Activated CD4-positive, alpha-beta T cell treated with anti-CD3 and anti-CD28 coated beads, Interleukin-2, amount 10 ng/mL, durations not matched to agents 7 days and 5 days (primary cell): ENCODE measurements around the gene MRPL44. TPM values are rescaled to one million over a fixed set of nuclear protein-coding genes. Genes with fewer than 3 reads are reported as not detected.
A peak's percentile ranks its signal among the peaks of the same experiment; 100 is the strongest.

Experiments used
- CTCF ChIA-PET: fragments of 350-600 bp; sonication (Branson Sonifier 250); formaldehyde crosslinking; loops from one replicate; lab custom pipeline; 2021; ENCODE audit warnings: antibody characterized with exemption; lab: Charles Lee
- POLR2A ChIA-PET: fragments of 350-600 bp; sonication (Branson Sonifier 250); formaldehyde crosslinking; loops from one replicate; lab custom pipeline; 2021; ENCODE audit warnings: antibody characterized with exemption; lab: Charles Lee
- DNase-seq: peaks from one replicate; pipeline ENCODE4 v3.0.0-alpha.2; 2020
- H3K27ac Mint-ChIP-seq: one replicate; pipeline ENCODE4 v1.8.0; 2021; ENCODE audit warnings: mild to moderate bottlenecking, moderate library complexity, mixed read lengths
- H3K27me3 Mint-ChIP-seq: one replicate; pipeline ENCODE4 v1.8.0; 2021; ENCODE audit warnings: mixed read lengths
- H3K36me3 Mint-ChIP-seq: one replicate; pipeline ENCODE4 v1.8.0; 2021; ENCODE audit warnings: low read depth, mixed read lengths
- H3K4me1 Mint-ChIP-seq: one replicate; pipeline ENCODE4 v1.8.0; 2021; ENCODE audit warnings: mixed read lengths
- H3K4me3 Mint-ChIP-seq: one replicate; pipeline ENCODE4 v1.8.0; 2021; ENCODE audit warnings: mild to moderate bottlenecking, moderate library complexity, mixed read lengths
- H3K9me3 Mint-ChIP-seq: one replicate; pipeline ENCODE4 v1.8.0; 2021; ENCODE audit warnings: mixed read lengths
- total RNA-seq, 2 experiments: library from RNA; stranded (reverse); gene quantifications; one replicate each; pipeline ENCODE4 v1.2.3, GENCODE V29; 2021

Gene MRPL44
- 10 to 100 TPM; 29.6 to 32.1 TPM for total RNA-seq

DNA sequence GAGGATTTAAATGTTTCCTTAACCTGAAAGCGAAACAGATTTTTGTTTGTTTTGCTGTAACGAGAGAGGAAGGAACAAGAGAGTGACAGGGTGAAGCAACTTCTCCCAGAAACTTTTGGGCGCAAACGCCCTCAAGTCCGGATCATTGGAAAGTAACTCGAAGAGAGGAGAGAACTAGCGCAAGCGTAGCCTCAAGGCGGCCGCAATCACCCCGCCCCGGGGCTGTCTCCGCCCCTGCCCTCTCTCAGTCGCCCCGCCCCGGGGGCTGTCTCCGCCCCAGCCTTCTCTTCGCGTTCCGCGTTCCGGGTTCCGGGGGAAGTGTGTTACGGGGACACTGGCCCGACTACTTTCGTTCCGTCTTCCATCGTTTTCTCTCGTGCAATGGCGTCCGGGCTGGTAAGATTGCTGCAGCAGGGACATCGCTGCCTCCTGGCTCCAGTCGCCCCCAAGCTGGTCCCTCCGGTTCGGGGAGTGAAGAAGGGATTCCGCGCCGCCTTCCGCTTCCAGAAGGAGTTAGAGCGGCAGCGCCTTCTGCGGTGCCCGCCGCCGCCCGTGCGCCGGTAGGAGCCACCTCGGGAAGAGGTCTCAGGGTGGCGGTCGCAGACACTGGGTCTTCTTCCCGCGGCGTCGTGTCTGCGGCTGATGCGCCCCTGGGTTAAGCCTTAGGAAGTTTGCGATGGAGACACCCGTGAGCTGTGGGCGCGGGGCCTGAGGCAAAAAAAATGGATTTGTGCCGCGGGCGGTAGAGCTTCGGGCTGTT, at the start of gene MRPL44:
Gene MRPL44 (plus strand): TSS at position 372 of the 760 bp plus-strand sequence. CDS start 10 bp downstream, at position 382.
- H3K36me3 Mint-ChIP-seq, result peaks cover 33% of the 10 kb centered on the region
- peak within 1 kb of the TSS; percentile 89 for H3K27ac Mint-ChIP-seq
- ChIA-PET CTCF (interaction anchor here (1.1 to 1.5 kb wide), 3 partner anchors 13 to 230 kb away, joined by 3 to 6 read pairs (median 3); no protein-coding TSS in a partner anchor), POLR2A (no interaction called here)
- H3K4me3 Mint-ChIP-seq, result peak within 1 kb of the TSS; percentile 91
- no peaks in the 10 kb centered on the region for H3K9me3 Mint-ChIP-seq
- no peaks in the 10 kb centered on the region for H3K27me3 Mint-ChIP-seq
- DNase-seq, result peak; percentile 95
- H3K4me1 Mint-ChIP-seq, result peaks cover 64% of the 10 kb centered on the region

DNA sequence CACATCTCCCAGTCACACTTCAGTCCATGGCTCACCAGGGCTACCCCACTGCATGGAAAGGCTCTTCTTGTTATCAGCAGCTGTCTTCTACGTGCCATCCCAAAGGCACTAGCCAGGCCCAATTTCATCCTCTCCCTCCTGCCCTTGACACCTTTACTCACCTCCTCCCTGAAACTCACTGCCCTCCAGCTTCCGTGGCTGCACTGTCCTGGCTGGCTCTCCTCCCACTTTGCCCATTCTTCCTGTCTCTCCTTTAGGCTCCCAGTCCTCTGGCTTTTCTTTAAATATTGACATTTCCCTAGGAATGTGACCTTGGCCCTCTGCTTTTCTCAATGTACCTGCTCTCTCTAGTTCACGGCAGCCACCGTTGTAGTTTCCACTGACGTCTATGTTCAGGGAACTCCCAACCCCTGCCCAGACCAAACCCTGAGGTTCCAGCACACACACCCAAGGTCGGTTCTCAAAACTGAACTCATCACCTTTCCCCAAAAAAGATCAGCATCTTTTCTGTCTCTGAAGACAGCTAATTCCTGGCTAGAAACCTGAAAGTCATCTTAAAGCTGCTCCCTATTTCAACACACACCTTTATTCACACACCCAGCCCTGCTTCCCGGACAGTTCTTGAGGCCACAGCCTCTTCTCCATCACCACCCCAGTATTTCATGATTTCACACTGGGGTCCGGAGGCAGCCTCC, 48.8 kb upstream of the MRPL44 start:
- Mint-ChIP-seq H3K27ac (peak overlapping the region; percentile 59), H3K9me3 (no peaks in the 10 kb centered on the region), H3K36me3 (peaks cover 20% of the 10 kb centered on the region), H3K27me3 (no peaks in the 10 kb centered on the region), H3K4me1 (peaks cover 12% of the 10 kb centered on the region), H3K4me3 (no peak overlapping the region)
- DNase-seq, result no peak
- ChIA-PET CTCF (interaction anchor here (0.7 to 2.2 kb wide), 5 partner anchors 12 to 677 kb away, joined by 3 to 8 read pairs (median 3); no protein-coding TSS in a partner anchor), POLR2A (interaction anchor here (0.6 kb wide), 1 partner anchor 23 kb away, joined by 5 read pairs; no protein-coding TSS in a partner anchor)

DNA sequence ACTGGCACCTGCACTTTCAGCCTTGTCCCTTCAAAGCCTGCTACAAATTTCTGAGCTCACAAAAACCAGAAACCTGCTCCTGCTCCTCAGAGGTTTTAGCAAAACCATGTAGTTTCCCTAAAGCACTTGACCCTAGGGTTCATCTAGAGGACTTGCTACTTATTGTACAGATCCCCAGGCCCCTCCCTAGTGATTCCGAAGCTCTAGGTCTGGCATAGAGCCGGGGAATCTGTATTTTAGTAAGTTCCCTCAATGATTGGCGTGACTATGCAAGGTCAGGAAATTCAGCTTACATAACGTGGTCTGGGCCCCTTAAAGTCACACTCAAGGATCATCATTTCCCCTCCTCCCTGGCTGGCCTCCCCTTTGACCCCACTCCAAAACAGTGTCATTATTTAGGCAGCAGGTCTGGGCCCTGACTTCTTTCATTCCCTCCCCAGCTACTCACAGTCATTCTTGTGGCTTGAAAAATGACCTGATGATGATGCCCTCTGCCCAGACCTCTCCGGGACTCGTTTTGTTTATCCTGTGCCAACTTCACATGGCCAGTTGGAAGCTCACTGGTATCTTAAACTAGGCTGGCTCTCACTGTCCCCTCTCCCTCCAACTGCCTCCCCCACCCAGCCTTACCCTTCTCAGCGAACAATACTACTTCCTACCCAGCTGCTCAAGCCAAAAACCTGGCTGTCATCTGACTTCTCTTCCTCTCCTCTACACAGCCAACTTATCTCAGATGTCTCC, 48.1 kb upstream of the MRPL44 start:
- peaks cover 12% of the 10 kb centered on the region for H3K4me1 Mint-ChIP-seq
- H3K9me3 Mint-ChIP-seq, result no peaks in the 10 kb centered on the region
- H3K27ac Mint-ChIP-seq, result no peak overlapping the region
- no peak for DNase-seq
- H3K4me3 Mint-ChIP-seq, result no peak overlapping the region
- ChIA-PET POLR2A (interaction anchor here (0.6 kb wide), 1 partner anchor 23 kb away, joined by 5 read pairs; no protein-coding TSS in a partner anchor), CTCF (interaction anchor here (0.8 to 2.2 kb wide), 5 partner anchors 8 to 213 kb away, joined by 3 to 8 read pairs (median 3); no protein-coding TSS in a partner anchor)
- H3K36me3 Mint-ChIP-seq, result peaks cover 20% of the 10 kb centered on the region
- H3K27me3 Mint-ChIP-seq, result no peaks in the 10 kb centered on the region

DNA sequence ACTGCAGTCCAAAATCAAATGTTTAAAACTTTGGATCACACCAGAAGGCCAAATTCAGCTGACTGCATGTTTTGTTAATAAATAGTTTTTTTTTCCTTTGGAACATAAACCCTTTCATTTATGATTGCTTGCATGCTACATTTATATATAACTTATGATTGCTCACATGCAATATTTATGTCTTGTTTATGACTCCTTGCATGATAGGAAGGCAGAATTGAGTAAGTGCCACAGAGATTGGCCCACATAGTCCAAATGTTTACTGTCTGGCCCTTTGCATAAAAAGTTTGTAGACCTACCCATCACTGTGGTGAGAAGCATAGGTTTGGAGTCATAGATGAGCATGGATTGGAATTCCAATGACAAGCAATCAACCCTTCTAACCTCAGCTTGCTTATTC, 42.9 kb upstream of the MRPL44 start:
- CTCF ChIA-PET, result interaction anchor here (0.6 to 2.0 kb wide), 5 partner anchors 9 to 53 kb away, joined by 3 to 5 read pairs (median 4); no protein-coding TSS in a partner anchor

DNA sequence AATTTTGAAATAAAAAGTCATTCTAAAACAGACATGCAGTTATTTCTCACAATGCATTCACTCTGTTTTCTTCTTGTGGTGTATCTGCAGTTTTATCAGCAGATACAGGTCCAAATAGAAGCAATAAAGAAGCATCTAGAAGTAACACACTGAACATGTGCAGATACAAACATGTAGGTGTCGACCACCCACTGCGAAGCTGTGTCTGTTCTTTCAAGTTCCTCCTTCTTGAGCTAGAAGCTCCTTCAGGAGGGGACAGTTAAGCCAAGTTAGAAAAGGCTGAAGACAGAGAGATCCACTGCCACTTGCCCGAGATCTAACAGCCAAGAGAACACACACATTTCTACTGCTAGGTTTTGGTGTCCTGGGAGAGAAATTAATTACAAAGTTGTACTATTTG, 42.2 kb upstream of the MRPL44 start:
- H3K27ac Mint-ChIP-seq, result no peak overlapping the region
- POLR2A ChIA-PET, result no interaction called here
- no peak for DNase-seq
- H3K36me3 Mint-ChIP-seq, result peaks cover 48% of the 10 kb centered on the region
- peaks cover 10% of the 10 kb centered on the region for H3K4me1 Mint-ChIP-seq
- no peaks in the 10 kb centered on the region for H3K9me3 Mint-ChIP-seq
- H3K27me3 Mint-ChIP-seq, result no peaks in the 10 kb centered on the region
- CTCF ChIA-PET, result interaction anchor here (0.8 to 2.0 kb wide), 3 partner anchors 10 to 54 kb away, joined by 3 to 5 read pairs (median 4); no protein-coding TSS in a partner anchor
- H3K4me3 Mint-ChIP-seq, result no peak overlapping the region

More for the DNA sequence above, 42.9 kb upstream of the MRPL44 start:
- peaks cover 12% of the 10 kb centered on the region for H3K4me1 Mint-ChIP-seq
- no peaks in the 10 kb centered on the region for H3K9me3 Mint-ChIP-seq
- no peak for DNase-seq
- no peaks in the 10 kb centered on the region for H3K27me3 Mint-ChIP-seq
- POLR2A ChIA-PET, result no interaction called here
- H3K36me3 Mint-ChIP-seq, result peaks cover 41% of the 10 kb centered on the region
- H3K4me3 Mint-ChIP-seq, result no peak overlapping the region
- H3K27ac Mint-ChIP-seq, result no peak overlapping the region

DNA sequence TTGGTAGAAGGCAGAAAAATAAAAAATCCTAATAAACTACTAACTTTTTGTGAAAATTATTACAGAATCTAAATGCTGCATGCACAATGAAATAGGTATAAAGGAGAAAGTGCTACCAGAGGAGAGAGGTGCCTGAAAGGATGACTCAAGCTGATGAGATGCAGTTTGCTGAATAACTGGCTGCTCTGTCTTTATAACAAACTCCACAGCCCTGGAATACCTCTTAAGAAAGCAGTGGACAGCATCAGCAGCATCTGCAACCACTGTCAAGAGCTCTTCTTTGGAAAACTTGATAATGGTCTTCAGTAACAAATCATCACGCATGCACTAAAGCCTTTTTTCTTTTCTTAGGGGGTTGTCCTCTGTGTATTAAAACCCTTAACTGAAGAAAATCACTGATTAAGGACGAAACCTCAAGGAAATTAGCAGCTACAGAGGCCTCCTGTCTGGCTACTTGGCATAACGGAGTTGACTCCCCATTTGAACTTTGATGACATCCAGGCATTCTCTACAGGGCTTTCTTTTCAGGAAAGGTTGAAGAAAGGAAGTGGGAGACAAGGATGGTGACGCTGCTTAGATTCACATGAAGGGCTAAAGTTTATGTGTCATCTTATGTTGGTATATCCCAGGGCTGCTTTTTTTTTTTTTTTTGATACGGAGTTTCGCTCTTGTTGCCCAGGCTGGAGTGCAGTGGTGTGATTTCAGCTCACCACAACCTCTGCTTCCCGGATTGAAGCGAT, 40.9 kb upstream of the MRPL44 start:
- CTCF ChIA-PET, result interaction anchor here (0.7 to 1.1 kb wide), 2 partner anchors 8 to 17 kb away, joined by 3 read pairs; no protein-coding TSS in a partner anchor
- H3K27ac Mint-ChIP-seq, result no peak overlapping the region

DNA sequence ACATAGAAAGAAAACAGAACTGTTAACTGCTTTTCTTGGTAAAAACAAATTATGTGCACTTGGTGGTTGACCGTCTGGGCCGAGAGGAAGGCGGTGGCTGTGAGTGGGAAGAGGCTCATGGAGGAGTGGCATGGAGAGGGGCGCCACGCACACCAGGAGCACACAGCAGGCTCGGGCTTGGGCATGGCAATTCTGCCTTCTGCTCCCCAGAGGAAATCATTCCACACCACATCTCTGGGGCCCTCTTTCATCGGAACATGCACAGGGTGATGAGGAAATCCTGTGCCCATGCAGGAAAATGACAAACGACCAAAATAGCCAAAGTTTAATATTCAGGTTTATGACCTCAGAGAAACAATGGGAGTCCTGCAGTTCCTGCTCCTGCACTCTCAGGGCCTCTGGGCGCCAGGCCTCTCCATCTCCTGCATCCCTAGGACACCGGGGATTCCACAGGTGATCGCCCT, 38.6 kb upstream of the MRPL44 start:
- H3K9me3 Mint-ChIP-seq, result no peaks in the 10 kb centered on the region
- peaks cover 26% of the 10 kb centered on the region for H3K4me1 Mint-ChIP-seq
- H3K27ac Mint-ChIP-seq, result no peak overlapping the region
- H3K4me3 Mint-ChIP-seq, result no peak overlapping the region
- POLR2A ChIA-PET, result no interaction called here
- H3K27me3 Mint-ChIP-seq, result no peaks in the 10 kb centered on the region
- no peak for DNase-seq
- CTCF ChIA-PET, result no interaction called here
- peaks cover 56% of the 10 kb centered on the region for H3K36me3 Mint-ChIP-seq

More for the DNA sequence above, 40.9 kb upstream of the MRPL44 start:
- H3K27me3 Mint-ChIP-seq, result no peaks in the 10 kb centered on the region
- H3K4me3 Mint-ChIP-seq, result no peak overlapping the region
- POLR2A ChIA-PET, result no interaction called here
- H3K9me3 Mint-ChIP-seq, result no peaks in the 10 kb centered on the region
- DNase-seq, result no peak
- H3K4me1 Mint-ChIP-seq, result peaks cover 12% of the 10 kb centered on the region
- H3K36me3 Mint-ChIP-seq, result peaks cover 49% of the 10 kb centered on the region

DNA sequence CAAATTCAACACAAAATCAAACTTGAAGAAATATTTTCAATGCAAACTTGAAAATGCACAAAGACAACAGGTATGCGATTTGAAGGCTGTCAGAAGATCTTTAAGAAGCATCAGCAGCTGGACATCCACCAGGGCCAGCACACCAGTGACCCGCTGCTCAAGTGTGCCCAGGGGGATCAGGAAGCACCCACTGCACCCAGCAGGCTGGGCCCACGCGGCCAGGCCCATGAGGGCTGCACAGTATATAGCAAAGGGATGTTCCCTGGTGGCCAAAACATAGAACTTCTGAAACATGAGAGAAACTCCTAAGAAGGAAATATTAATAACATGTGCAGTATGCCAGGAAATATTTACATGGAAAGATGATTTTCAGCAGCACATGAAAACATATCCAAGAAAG, 37.2 kb upstream of the MRPL44 start:
- DNase-seq, result no peak
- no peaks in the 10 kb centered on the region for H3K9me3 Mint-ChIP-seq
- H3K27ac Mint-ChIP-seq, result no peak overlapping the region
- H3K36me3 Mint-ChIP-seq, result peaks cover 58% of the 10 kb centered on the region
- H3K4me3 Mint-ChIP-seq, result no peak overlapping the region
- no peaks in the 10 kb centered on the region for H3K27me3 Mint-ChIP-seq
- CTCF ChIA-PET, result no interaction called here
- POLR2A ChIA-PET, result no interaction called here
- peaks cover 27% of the 10 kb centered on the region for H3K4me1 Mint-ChIP-seq

DNA sequence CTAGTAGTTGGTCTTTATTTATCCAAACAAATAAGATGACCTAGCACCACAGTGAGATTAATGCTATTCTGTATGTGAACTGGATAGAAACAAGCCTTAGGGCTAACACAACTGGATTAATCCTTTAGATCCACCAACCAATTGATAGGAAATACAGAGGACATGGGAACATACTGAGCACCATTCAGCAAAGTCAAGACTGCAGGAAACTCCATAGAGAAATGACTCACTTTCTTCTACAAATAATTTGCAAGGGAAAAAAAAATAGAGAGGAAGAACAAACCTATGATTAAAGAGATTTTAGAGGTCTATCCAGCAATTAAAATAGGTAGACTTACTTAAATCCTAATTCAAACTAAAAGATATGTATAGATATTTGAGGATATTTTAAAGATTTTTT, 36.1 kb upstream of the MRPL44 start:
- POLR2A ChIA-PET, result no interaction called here
- no peak overlapping the region for H3K27ac Mint-ChIP-seq
- CTCF ChIA-PET, result no interaction called here
- H3K4me1 Mint-ChIP-seq, result peaks cover 31% of the 10 kb centered on the region
- no peak overlapping the region for H3K4me3 Mint-ChIP-seq
- peaks cover 4% of the 10 kb centered on the region for H3K9me3 Mint-ChIP-seq
- H3K27me3 Mint-ChIP-seq, result no peaks in the 10 kb centered on the region
- peaks cover 57% of the 10 kb centered on the region for H3K36me3 Mint-ChIP-seq
- no peak for DNase-seq

DNA sequence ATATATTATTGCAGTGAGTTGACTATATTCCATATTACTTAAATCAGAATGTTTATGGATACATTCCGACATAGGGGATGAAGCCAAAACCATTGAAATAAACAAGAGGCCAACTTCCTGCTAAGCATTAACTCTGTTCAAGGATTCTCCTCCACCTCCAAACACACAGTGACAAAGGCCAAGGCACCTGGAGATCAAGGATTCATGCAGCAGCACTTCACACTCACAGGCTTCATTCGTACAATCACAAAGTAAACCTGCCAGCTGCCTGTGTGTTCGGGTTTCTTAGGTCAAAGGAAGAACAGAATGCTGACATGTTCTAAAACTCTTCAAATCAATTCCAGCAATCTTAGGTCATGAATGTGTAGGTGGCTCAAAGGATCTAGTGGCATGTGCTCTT, 35.0 kb upstream of the MRPL44 start:
- CTCF ChIA-PET, result interaction anchor here (1.6 kb wide), 1 partner anchor 10 kb away, joined by 3 read pairs; no protein-coding TSS in a partner anchor
- Mint-ChIP-seq H3K4me1 (peaks cover 31% of the 10 kb centered on the region), H3K36me3 (peaks cover 48% of the 10 kb centered on the region), H3K27ac (no peak overlapping the region), H3K9me3 (peaks cover 5% of the 10 kb centered on the region), H3K4me3 (no peak overlapping the region), H3K27me3 (no peaks in the 10 kb centered on the region)
- POLR2A ChIA-PET, result no interaction called here
- DNase-seq, result no peak

DNA sequence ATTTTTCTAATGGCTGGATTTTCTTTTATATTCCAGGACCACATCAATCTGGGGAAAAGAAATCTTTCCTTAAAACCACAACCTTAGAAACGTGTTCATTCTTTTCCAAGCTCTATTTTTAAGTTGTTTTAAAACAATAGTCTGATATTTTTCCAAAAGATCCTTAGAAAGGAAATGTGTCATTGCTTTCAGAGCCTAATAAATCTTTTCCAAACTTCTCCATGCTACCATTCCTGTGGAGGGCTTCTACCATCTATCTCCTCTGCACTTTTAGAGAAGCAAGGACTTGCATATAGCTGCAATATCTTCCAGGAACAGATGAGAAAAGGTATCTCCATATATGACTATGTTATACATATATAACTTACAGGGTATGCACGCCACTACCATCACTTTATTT, 33.3 kb upstream of the MRPL44 start:
- Mint-ChIP-seq H3K27ac (no peak overlapping the region), H3K4me3 (no peak overlapping the region), H3K36me3 (peaks cover 50% of the 10 kb centered on the region), H3K9me3 (peaks cover 6% of the 10 kb centered on the region), H3K4me1 (peaks cover 42% of the 10 kb centered on the region), H3K27me3 (no peaks in the 10 kb centered on the region)
- CTCF ChIA-PET, result no interaction called here
- no peak for DNase-seq
- POLR2A ChIA-PET, result no interaction called here
